NCI-H774 (cell line): ENCODE data around the gene PLSCR4.
"Not testable (repeated sequence)": the region's sequence is repeated elsewhere in the genome, so short reads cannot be mapped to it uniquely, and the experiment has no call there.

Source experiments
- DNase-seq: peaks from one replicate; lab custom pipeline; 2025; lab: John Stamatoyannopoulos, UW

PLSCR4 gene

DNA sequence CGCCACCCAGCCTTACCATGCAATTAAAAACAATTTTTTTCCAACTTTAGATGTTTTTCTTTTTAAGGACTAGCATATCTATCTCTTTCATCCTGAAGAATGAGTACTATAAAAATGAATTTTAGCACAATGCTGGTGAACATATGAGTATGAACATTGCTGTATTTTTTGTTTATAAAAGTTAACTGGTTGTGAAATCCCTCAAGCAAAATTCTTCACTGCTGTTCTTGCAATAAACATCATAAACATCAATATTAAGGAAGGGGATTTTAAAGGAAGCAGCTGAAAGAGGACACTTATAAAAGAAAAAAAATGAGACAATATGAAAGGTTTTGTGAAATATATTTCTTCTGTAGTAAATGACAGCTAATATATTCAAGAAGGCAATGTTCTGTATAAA, 3.0 kb downstream of the PLSCR4 start:
- DNase-seq = no peak

DNA sequence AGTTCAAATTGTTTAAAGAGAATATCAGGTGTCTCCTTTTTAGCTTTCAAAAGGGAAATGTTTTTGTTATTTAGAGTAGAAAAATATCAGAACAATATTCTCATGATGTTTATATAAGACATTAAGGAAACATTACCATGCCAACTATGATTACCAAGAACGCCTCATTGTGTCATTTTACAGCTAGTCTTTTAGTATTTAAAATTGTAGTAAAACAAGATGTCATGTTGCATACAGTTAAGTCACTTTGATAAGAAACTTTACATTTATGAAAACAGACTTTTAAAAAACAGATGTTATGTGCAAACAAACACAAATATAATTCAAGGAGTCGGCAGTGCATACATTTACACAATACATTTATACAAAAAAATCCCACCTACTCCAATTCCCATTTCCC, 4.4 kb downstream of the PLSCR4 start:
- DNase-seq = no peak

DNA sequence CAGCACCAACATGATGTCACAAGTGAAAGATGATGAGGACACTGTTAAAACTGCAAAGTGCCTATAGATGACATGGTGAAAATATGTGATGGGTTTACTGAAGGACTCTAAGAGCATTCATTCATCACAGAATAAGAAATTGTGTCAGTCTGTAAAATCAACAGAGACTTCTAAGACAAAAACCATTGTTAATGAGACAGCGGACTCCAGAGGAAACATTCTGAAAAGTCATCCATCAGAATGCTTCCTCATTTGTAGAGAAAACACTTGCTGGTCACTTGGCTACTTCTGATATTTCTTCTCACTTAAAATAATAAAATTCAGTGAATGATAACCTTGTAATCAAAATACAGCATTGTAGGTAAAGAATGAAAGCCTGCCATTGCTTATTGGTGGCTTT, 7.3 kb downstream of the PLSCR4 start:
- DNase-seq = no peak

DNA sequence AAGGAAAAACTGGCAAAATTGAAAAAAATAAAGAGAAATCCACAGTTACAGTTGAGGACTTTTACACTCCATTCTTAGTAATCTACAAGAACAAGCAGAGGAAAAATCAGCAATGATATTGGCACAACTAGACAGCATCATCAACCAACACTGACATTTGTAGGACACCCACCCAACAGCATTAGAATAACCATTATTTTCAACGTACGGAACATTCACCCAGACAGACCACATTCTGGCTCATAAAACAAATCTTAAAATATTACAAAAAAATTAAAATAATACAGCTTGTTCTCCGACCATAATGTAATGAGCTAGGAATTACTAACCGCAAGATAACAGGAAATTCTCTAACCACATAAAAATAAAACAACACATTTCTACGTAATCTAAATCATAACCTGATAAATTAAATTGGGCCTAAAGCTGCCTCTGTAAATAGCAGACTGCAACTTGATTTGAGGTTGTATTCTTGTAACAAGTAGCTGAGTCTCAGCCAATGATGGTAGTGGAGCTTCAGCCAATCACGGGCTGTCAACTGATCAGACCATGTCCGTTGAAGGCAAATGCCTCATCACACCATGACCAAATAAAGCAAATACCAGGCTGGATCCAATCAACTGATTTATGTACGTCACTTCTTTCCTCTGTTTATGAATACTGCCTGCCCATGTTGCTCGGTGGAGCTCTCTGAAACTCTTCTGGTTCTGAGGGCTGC, 9.2 kb downstream of the PLSCR4 start:
- no peak for DNase-seq

GRCh38 chr3:146233487-146233886, 17.4 kb downstream of the PLSCR4 start:
- DNase-seq = no peak

DNA sequence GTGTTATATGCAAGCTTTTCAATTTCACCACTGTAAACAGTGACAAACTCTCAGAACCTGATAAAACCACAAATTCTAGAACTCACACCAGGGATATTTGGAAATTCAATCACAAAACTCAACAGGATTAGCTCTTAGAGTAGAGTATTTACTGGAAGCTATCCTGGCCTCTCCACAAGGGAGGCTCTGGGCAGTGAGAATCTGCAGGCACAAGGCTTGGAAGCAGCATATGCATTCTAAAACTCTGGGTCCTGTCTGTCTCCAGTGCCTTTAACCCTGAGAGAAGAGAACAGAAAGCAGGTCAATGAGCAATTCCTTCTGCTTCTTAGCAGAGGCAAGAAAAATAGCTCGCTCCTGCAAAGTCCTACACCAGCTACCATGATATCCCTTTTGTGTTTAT, 23.4 kb downstream of the PLSCR4 start:
- DNase-seq = no peak

DNA sequence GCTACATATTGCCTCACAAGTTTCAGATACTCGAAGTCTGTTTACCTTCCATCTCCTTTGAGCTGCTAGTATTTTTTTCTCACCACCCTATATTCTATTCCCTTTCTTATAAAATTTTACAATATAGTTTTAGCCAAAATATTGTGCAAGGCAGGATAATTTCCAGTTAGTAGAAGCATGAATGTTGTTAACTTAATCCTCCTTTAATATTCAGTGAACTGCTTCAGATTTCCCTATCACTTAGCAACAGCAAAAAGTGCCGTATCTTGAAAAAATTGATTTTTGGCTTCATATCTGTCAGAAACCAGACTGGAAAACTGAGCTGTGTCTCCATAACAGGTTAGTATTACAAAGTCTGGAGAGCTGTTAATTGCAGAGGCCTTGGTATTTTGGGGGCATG, 24.0 kb downstream of the PLSCR4 start:
- DNase-seq = no peak

- not testable (repeated sequence) for DNase-seq
Observed at GRCh38 chr3:146225458-146225857, 25.4 kb downstream of the PLSCR4 start.

DNA sequence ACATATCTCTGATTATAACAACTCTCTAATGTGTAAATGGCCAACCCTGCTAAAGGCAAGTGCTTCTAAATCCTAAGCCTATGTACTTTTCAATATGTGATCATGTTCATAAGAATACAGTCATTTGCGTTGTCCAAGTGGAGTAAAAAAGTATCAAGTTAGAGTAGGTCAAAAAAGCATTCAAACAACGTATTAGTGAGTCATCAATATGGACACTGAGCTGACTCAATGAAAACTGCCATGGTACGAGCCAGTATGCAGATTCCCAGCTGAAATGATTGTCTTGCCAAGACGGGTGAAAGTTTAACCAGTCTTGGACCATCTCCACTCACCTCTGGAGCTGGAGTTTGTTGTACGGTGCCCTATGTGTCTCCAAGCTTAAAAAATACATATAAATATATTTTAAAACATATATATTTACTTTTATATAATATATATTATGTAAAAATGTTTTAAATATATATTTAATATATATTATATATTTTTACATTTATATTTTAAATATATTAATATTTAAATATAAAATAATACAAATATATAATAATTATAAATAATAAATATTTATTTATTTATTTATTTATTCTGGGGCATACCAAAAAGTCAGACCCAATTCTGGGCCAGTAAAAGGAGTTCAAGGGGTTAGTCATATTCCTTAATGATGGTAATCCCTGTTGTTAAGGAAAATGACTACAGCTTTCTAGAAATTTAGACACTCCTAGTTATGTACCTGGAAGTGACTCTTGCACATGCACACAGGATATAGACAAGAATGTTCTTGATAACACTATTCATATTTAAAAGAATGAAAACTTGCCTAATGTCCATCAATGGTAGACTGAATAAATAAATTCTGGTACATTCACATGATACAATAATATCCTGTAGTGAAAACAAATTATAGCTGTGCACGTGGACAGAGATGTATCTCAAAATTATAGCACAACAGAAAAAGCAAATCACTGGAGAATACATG, 27.2 kb downstream of the PLSCR4 start:
- no peak for DNase-seq

- DNase-seq = no peak
Observed at GRCh38 chr3:146222204-146223046, 28.5 kb downstream of the PLSCR4 start.

DNA sequence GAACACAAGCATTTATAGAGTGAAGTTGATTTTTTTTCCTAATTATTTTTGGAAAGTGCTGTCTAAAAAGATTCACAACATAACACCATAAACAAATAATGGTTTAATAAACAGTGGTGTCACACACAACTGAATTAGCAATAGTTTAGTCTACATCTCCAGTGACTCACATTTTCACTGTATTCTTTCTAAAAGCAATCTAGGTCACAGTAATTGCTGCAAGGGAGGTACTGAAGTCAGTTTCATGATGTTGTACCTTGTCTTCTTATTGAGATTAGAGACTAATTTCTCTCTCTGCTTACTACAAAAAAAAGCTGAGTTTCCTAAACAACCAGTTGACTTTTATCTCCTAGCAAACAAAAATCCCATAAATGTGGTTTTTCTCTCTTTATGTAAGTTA, 29.6 kb downstream of the PLSCR4 start:
- DNase-seq = no peak

- DNase-seq = peak; percentile 21
Observed at GRCh38 chr3:146218880-146219866, 31.7 kb downstream of the PLSCR4 start.

- no peak for DNase-seq
Observed at GRCh38 chr3:146217324-146217723, 33.6 kb downstream of the PLSCR4 start.

DNA sequence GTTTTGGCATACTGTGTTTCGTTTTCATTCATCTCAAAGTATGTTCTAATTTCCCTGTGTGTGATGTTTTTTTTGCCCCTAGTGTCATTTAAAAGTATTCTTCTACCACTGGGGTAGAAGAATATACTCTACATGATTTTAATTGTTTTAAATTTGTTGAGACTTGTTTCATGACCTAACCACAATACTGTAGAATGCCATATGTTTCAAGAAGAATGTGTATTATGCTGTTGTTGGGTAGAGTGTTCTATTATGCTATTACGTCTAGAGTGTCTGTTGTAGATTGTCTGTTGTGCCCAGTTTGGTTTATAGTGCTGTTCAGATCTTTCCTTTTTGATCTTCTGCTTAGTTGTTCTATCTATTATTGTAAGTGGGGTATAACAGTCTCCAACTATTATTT, 36.4 kb downstream of the PLSCR4 start:
- no peak for DNase-seq

DNA sequence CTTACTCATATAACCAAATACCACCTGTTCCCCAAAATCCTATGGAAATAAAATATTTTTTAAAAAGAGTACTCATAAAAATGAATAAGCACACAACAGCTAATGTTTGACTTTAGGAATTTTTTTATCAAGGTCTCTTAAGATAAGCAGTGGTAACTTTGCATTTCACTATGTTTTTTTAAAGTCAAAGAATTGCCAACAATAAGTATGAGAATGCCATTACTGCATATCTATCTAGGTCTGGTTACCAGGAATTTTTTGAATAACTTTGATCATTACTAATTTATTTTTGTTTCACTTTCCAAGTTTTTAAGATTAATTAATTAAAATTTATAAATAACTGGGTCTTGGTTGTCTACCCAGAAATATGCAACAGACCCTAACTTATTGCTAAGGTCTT, 41.5 kb downstream of the PLSCR4 start:
- no peak for DNase-seq

DNA sequence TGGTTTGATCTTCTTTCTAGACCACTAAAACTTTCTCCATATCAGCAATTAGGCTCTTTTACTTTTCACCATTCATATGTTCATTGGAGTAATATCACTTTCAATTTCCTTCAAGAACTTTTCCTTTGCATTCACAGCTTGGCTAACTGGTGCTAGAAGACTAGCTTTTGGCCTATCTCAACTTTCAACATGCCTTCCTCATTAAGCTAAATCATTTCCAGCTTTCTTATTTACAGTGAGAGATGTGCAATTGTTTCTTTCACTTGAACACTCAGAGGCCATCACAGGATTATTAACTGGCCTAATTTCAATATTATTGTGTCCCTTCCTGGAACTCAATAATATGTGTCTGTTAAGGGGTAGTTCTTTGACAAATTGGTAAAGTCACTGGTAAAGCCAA, 47.1 kb downstream of the PLSCR4 start:
- no peak for DNase-seq

GRCh38 chr3:146200461-146201220, 50.3 kb downstream of the PLSCR4 start:
- no peak for DNase-seq

DNA sequence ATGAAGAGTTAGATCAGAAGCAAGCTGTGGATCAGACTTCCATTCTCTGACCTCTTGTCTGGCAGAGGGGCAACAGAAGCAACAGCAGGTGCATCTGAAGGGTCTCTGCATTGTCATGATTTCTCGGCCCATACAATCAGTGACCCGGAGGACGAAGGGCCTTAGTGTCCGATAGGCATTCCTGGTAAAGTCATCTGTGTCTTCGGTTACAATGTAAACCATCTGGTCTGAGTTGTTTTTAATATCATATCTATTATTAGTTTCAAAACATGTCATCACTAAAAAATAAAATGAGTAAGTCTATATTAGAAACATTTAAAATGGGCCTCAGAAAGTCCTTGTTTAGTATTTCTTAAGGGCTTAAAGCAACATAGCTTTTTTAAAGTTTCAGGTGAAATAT, 51.1 kb downstream of the PLSCR4 start:
- no peak for DNase-seq

GRCh38 chr3:146196789-146197188, 54.1 kb downstream of the PLSCR4 start:
- DNase-seq = no peak

GRCh38 chr3:146195605-146196004, 55.3 kb downstream of the PLSCR4 start:
- no peak for DNase-seq
